Stimulated activated CD8-positive, alpha-beta memory T cell treated with anti-CD3 and anti-CD28 coated beads, Interleukin-7, amount 100 ng/mL, for 1 hour (primary cell): Measurements from ENCODE around the gene PEX5.

Source experiments
- DNase-seq, 2 donors: peaks; one replicate each; pipeline ENCODE4 v3.0.0-alpha.2; 2020; ENCODE audit warnings: low read depth in 2 of 2

Gene PEX5

GRCh38 chr12:7189398-7190267 lies at the start of gene PEX5:
Gene PEX5 (plus strand): TSS chr12:7189686. CDS start chr12:7190378, 692 bp downstream.
- peak; percentile 64 to 67 for DNase-seq

- no peak for DNase-seq
These were observed 48.0 kb upstream of the PEX5 start for GRCh38 chr12:7141351-7142005.

GRCh38 chr12:7142056-7142644 lies 47.3 kb upstream of the PEX5 start:
- peak in 1 of 2 donors; percentile 28 for DNase-seq

- DNase-seq, result no peak
These were observed 46.5 kb upstream of the PEX5 start for GRCh38 chr12:7142809-7143465.

GRCh38 chr12:7143564-7143963 lies 45.9 kb upstream of the PEX5 start:
- DNase-seq, result no peak

- no peak for DNase-seq
These were observed 44.9 kb upstream of the PEX5 start for GRCh38 chr12:7144414-7145120.

- DNase-seq, result no peak
These were observed 43.8 kb upstream of the PEX5 start for GRCh38 chr12:7145671-7146070.

GRCh38 chr12:7146228-7146627 lies 43.3 kb upstream of the PEX5 start:
- DNase-seq, result no peak

GRCh38 chr12:7146906-7147305 lies 42.6 kb upstream of the PEX5 start:
- no peak for DNase-seq

GRCh38 chr12:7150356-7150755 lies 39.1 kb upstream of the PEX5 start:
- no peak for DNase-seq

- DNase-seq, result no peak
These were observed 38.6 kb upstream of the PEX5 start for GRCh38 chr12:7150841-7151240.

GRCh38 chr12:7151532-7151931 lies 38.0 kb upstream of the PEX5 start:
- DNase-seq, result no peak

GRCh38 chr12:7152818-7153217 lies 36.7 kb upstream of the PEX5 start:
- DNase-seq, result no peak

- no peak for DNase-seq
These were observed 35.4 kb upstream of the PEX5 start for GRCh38 chr12:7154042-7154441.

GRCh38 chr12:7154901-7155470 lies 34.5 kb upstream of the PEX5 start:
- DNase-seq, result no peak

GRCh38 chr12:7155471-7156034 lies 33.9 kb upstream of the PEX5 start:
- DNase-seq, result no peak

- no peak for DNase-seq
These were observed 33.0 kb upstream of the PEX5 start for GRCh38 chr12:7156259-7157197.

- no peak for DNase-seq
These were observed 32.1 kb upstream of the PEX5 start for GRCh38 chr12:7157391-7157790.

- DNase-seq, result no peak
These were observed 30.5 kb upstream of the PEX5 start for GRCh38 chr12:7158781-7159609.
